HepG2 (cell line): ENCODE data around the gene CSNK2A1. TPM values are rescaled to one million over a fixed set of nuclear protein-coding genes. Genes with fewer than 3 reads are reported as not detected.

Experiments used
- AKAP8 ChIP-seq: sonication (generic); formaldehyde crosslinking; IDR thresholded peaks from 2 replicates; pipeline ENCODE4 v1.5.1; 2020; ENCODE audit warnings: mild to moderate bottlenecking, missing genetic modification reagents
- CCAR2 ChIP-seq: fragments of 200-400 bp; formaldehyde crosslinking; optimal IDR thresholded peaks from 2 replicates; pipeline ENCODE3; 2018; ENCODE audit warnings: low read depth, mild to moderate bottlenecking, low read length, moderate library complexity
- ELF3 ChIP-seq: IDR thresholded peaks from 2 replicates; pipeline ENCODE4 v1.6.1; 2016; ENCODE audit warnings: missing genetic modification reagents, missing compliant biosample characterization
- GFI1 ChIP-seq: sonication (generic); formaldehyde crosslinking; IDR thresholded peaks from 2 replicates; pipeline ENCODE4 v1.5.0; 2020; ENCODE audit warnings: missing genetic modification reagents, mild to moderate bottlenecking, borderline replicate concordance
- NR2F1 ChIP-seq, 2 experiments: fragments of 450-650 bp in 1 of 2; formaldehyde crosslinking in 1 of 2; IDR thresholded peaks; 2 replicates each; pipeline versions ENCODE4 v1.5.0 to v1.6.1; 2016 to 2020; ENCODE audit warnings: mild to moderate bottlenecking in 1 of 2, missing compliant biosample characterization in 1 of 2, missing genetic modification reagents in 1 of 2, moderate library complexity in 1 of 2
- PPARG ChIP-seq: conservative IDR thresholded peaks from 2 replicates; pipeline ENCODE4 v1.6.1; 2016; ENCODE audit warnings: missing biosample characterization, missing genetic modification reagents
- SRF ChIP-seq: IDR thresholded peaks from 2 replicates; pipeline ENCODE4 v1.6.1; 2011; ENCODE audit warnings: mild to moderate bottlenecking, low read depth, low read length, moderate library complexity
- SRSF4 ChIP-seq: fragments of 200-400 bp; formaldehyde crosslinking; IDR thresholded peaks from one replicate; pipeline ENCODE4 v1.6.1; 2018; ENCODE audit warnings: mild to moderate bottlenecking, low read depth, low read length, moderate library complexity; ENCODE audit not compliant: poor library complexity, severe bottlenecking
- ZFP41 ChIP-seq: sonication (generic); formaldehyde crosslinking; IDR thresholded peaks from 2 replicates; pipeline ENCODE4 v1.4.0; 2020; ENCODE audit warnings: mild to moderate bottlenecking, missing genetic modification reagents, borderline replicate concordance
- ZNF33B ChIP-seq: sonication (generic); formaldehyde crosslinking; IDR thresholded peaks from 2 replicates; pipeline ENCODE4 v1.5.1; 2020; ENCODE audit warnings: mild to moderate bottlenecking, missing genetic modification reagents
- ZNF546 ChIP-seq: sonication (generic); formaldehyde crosslinking; conservative IDR thresholded peaks from 2 replicates; pipeline ENCODE4 v1.8.1; 2023; ENCODE audit warnings: mild to moderate bottlenecking, missing genetic modification reagents
- ZNF839 ChIP-seq: sonication (generic); formaldehyde crosslinking; IDR thresholded peaks from 2 replicates; pipeline ENCODE4 v1.4.0; 2020; ENCODE audit warnings: missing genetic modification reagents, mild to moderate bottlenecking, borderline replicate concordance
- polyA plus RNA-seq, 8 experiments: library from polyadenylated mRNA; depleted of rRNA in 3 of 8; stranded (reverse) in 7 of 8; unstranded in 1 of 8; fragments of >200 nt; fragmentation: Illumina TruSeq in 4 of 8; extraction: Trizol in 4 of 8; gene quantifications; 2 replicates each; pipeline versions ENCODE4 v1.2.1 to v1.2.3, GENCODE V29; 2011 to 2016; ENCODE audit warnings: low read depth in 4 of 8, missing spikeins in 1 of 8, mixed read lengths in 1 of 8; ENCODE audit not compliant: insufficient read depth in 1 of 8
- total RNA-seq, 5 experiments: library from RNA; depleted of rRNA; stranded (reverse); fragments of >200 nt; fragmentation: Illumina TruSeq; extraction: Trizol; gene quantifications; 2 replicates each; pipeline ENCODE4 v1.2.3, GENCODE V29; 2016; ENCODE audit warnings: low read depth in 1 of 5
- TF ChIP-seq, protein P1 (sequence below), 2 experiments: sonication (generic) in 1 of 2; formaldehyde crosslinking in 1 of 2; IDR thresholded peaks; 2 replicates each; pipeline versions ENCODE4 v1.6.1 to v1.9.0; 2014 to 2022; ENCODE audit warnings: antibody characterized with exemption in 1 of 2, borderline replicate concordance in 1 of 2, inconsistent platforms in 1 of 2, low read depth in 1 of 2, missing genetic modification reagents in 1 of 2
- TF ChIP-seq, protein P2 (sequence below): sonication (generic); formaldehyde crosslinking; IDR thresholded peaks from 2 replicates; pipeline ENCODE4 v1.4.0; 2020; ENCODE audit warnings: missing genetic modification reagents
- TF ChIP-seq, protein P3 (sequence below): sonication (generic); formaldehyde crosslinking; IDR thresholded peaks from 2 replicates; pipeline ENCODE4 v1.4.0; 2020; ENCODE audit warnings: missing genetic modification reagents, borderline replicate concordance

CSNK2A1 gene
- total and polyA plus RNA-seq, 2 of the 13 experiments (the other 11 are each of a cell fraction or from before 2014, with no cell fraction given): 153 to 231 TPM

DNA sequence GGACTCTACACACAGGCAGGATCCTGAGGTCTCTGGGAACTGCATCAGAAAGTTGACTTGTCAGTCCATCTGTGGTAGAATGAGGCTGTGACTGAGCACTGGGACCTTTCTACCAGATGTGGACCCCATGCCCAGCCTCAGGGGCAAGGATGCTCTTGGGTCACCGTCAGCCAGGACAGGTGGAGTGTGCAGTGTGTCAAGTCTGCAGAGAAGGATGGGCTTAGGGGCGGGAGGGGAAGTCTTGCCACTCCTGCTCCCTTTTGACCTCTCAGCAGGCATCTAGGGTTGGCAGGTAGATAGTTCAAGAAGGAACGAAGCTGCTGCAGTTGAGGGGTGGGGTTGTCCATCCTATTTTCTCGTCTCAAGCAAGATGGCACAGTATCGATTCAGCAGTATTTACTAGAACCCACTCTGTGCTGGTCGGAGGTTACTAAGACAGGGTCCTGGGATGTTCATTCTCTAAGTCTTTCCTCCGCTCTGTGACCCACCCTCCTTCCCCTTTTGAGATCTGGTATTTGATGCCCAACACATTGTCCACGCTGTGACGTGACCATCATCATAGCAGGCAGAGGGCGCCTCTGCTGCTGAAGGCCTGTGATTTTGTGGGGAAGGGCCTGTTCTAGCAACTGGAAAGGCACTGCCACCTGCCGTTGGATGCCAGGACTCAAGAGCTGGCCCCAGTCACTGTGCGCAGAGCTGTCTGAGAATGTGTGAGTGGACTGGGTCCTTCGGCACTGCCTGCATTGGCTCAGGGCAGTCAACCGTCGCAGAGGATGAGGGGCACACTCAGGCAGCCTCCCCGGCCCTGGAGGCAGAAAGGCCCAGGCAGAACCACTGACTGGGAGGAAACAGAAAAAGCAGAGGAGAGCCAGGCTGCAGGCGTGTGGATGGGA, 112.3 kb downstream of the CSNK2A1 start (continued):
- TF ChIP-seq NR2F1 (CRISPR knock-in tag; IDR thresholded peaks at IDR 0.05): no peak
- no peak for TF ChIP-seq SRF
- TF ChIP-seq GFI1 (CRISPR knock-in tag): no peak; the same call in none of the 2 replicates
- TF ChIP-seq AKAP8 (CRISPR knock-in tag): peak; percentile 96
- 0 out of 2 replicates have a peak, but pooled peaks have one; percentile 84 for TF ChIP-seq ZFP41 (CRISPR knock-in tag)
- TF ChIP-seq ZNF546 (CRISPR knock-in tag): no peak
- TF ChIP-seq ZNF839 (CRISPR knock-in tag): peak; percentile 66; the same call in 1 of the 2 replicates
- TF ChIP-seq ELF3 (CRISPR knock-in tag): peak; percentile 84
- TF ChIP-seq, protein P1, sequence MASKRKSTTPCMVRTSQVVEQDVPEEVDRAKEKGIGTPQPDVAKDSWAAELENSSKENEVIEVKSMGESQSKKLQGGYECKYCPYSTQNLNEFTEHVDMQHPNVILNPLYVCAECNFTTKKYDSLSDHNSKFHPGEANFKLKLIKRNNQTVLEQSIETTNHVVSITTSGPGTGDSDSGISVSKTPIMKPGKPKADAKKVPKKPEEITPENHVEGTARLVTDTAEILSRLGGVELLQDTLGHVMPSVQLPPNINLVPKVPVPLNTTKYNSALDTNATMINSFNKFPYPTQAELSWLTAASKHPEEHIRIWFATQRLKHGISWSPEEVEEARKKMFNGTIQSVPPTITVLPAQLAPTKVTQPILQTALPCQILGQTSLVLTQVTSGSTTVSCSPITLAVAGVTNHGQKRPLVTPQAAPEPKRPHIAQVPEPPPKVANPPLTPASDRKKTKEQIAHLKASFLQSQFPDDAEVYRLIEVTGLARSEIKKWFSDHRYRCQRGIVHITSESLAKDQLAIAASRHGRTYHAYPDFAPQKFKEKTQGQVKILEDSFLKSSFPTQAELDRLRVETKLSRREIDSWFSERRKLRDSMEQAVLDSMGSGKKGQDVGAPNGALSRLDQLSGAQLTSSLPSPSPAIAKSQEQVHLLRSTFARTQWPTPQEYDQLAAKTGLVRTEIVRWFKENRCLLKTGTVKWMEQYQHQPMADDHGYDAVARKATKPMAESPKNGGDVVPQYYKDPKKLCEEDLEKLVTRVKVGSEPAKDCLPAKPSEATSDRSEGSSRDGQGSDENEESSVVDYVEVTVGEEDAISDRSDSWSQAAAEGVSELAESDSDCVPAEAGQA (IDR thresholded peaks at IDR 0.05; ENCODE audit: low read depth): 0 out of 2 replicates have a peak, but pooled peaks have one; percentile 38
- TF ChIP-seq, protein P1 (CRISPR knock-in tag; IDR thresholded peaks at IDR 0.05; ENCODE audit: borderline replicate concordance): no peak
- TF ChIP-seq PPARG (CRISPR knock-in tag): peak; percentile 76
- TF ChIP-seq, protein P2, sequence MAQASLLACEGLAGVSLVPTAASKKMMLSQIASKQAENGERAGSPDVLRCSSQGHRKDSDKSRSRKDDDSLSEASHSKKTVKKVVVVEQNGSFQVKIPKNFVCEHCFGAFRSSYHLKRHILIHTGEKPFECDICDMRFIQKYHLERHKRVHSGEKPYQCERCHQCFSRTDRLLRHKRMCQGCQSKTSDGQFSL (CRISPR knock-in tag): no peak; the same call in 1 of the 2 replicates
- TF ChIP-seq, protein P3, sequence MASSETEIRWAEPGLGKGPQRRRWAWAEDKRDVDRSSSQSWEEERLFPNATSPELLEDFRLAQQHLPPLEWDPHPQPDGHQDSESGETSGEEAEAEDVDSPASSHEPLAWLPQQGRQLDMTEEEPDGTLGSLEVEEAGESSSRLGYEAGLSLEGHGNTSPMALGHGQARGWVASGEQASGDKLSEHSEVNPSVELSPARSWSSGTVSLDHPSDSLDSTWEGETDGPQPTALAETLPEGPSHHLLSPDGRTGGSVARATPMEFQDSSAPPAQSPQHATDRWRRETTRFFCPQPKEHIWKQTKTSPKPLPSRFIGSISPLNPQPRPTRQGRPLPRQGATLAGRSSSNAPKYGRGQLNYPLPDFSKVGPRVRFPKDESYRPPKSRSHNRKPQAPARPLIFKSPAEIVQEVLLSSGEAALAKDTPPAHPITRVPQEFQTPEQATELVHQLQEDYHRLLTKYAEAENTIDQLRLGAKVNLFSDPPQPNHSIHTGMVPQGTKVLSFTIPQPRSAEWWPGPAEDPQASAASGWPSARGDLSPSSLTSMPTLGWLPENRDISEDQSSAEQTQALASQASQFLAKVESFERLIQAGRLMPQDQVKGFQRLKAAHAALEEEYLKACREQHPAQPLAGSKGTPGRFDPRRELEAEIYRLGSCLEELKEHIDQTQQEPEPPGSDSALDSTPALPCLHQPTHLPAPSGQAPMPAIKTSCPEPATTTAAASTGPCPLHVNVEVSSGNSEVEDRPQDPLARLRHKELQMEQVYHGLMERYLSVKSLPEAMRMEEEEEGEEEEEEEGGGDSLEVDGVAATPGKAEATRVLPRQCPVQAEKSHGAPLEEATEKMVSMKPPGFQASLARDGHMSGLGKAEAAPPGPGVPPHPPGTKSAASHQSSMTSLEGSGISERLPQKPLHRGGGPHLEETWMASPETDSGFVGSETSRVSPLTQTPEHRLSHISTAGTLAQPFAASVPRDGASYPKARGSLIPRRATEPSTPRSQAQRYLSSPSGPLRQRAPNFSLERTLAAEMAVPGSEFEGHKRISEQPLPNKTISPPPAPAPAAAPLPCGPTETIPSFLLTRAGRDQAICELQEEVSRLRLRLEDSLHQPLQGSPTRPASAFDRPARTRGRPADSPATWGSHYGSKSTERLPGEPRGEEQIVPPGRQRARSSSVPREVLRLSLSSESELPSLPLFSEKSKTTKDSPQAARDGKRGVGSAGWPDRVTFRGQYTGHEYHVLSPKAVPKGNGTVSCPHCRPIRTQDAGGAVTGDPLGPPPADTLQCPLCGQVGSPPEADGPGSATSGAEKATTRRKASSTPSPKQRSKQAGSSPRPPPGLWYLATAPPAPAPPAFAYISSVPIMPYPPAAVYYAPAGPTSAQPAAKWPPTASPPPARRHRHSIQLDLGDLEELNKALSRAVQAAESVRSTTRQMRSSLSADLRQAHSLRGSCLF (CRISPR knock-in tag): no peak
- no peak for TF ChIP-seq CCAR2
- 0 out of 2 replicates have a peak, but pooled peaks have one; percentile 16 for TF ChIP-seq ZNF33B (CRISPR knock-in tag)
- TF ChIP-seq SRSF4: no peak
